Activated naive CD8-positive, alpha-beta T cell treated with anti-CD3 and anti-CD28 coated beads, Interleukin-2, amount 10 ng/mL, durations not matched to agents 7 days and 5 days (primary cell): ENCODE results near the gene ADISSP. TPM values are rescaled to one million over a fixed set of nuclear protein-coding genes. Genes with fewer than 3 reads are reported as not detected.

Source experiments
- ATAC-seq: fragments of 150-1000 bp; cut with Tn5 transposase; one replicate; pipeline ENCODE4 v1.10.0; 2021; ENCODE audit warnings: low read depth, moderate library complexity
- POLR2A ChIA-PET: fragments of 350-600 bp; sonication (Branson Sonifier 250); formaldehyde crosslinking; loops from one replicate; lab custom pipeline; 2021; ENCODE audit warnings: antibody characterized with exemption; lab: Charles Lee
- DNase-seq: peaks from one replicate; pipeline ENCODE4 v3.0.0; 2021
- H3K27ac Mint-ChIP-seq: one replicate; pipeline ENCODE4 v1.8.0; 2022; ENCODE audit warnings: mild to moderate bottlenecking, mixed read lengths
- H3K27me3 Mint-ChIP-seq: one replicate; pipeline ENCODE4 v1.8.0; 2022; ENCODE audit warnings: mild to moderate bottlenecking, moderate library complexity, mixed read lengths
- H3K36me3 Mint-ChIP-seq: one replicate; pipeline ENCODE4 v1.8.0; 2021; ENCODE audit warnings: mild to moderate bottlenecking, mixed read lengths
- H3K4me1 Mint-ChIP-seq: one replicate; pipeline ENCODE4 v1.8.0; 2021; ENCODE audit warnings: mixed read lengths
- H3K4me3 Mint-ChIP-seq: one replicate; pipeline ENCODE4 v1.8.0; 2022; ENCODE audit warnings: mild to moderate bottlenecking, moderate library complexity, mixed read lengths
- H3K9me3 Mint-ChIP-seq: one replicate; pipeline ENCODE4 v1.8.0; 2021; ENCODE audit warnings: mixed read lengths
- total RNA-seq, 2 experiments: library from RNA; stranded (reverse); gene quantifications; one replicate each; pipeline ENCODE4 v1.2.3, GENCODE V29; 2021

ADISSP gene
- total RNA-seq, 2 experiments from 2014 or later: 21.9 to 22.1 TPM

- no peaks in the 10 kb centered on the region for H3K9me3 Mint-ChIP-seq
- H3K4me1 Mint-ChIP-seq: peaks cover 3% of the 10 kb centered on the region
- no peak overlapping the region for H3K27ac Mint-ChIP-seq
- peaks cover 35% of the 10 kb centered on the region for H3K27me3 Mint-ChIP-seq
- no peak for ATAC-seq
- POLR2A ChIA-PET: no interaction called here
- DNase-seq: no peak
- H3K36me3 Mint-ChIP-seq: no peaks in the 10 kb centered on the region
- H3K4me3 Mint-ChIP-seq: no peak overlapping the region
Measured at GRCh38 chr20:3720626-3721025, 46.9 kb downstream of the ADISSP start.

- Mint-ChIP-seq H3K27me3 (peaks cover 35% of the 10 kb centered on the region), H3K9me3 (no peaks in the 10 kb centered on the region), H3K4me1 (peaks cover 3% of the 10 kb centered on the region), H3K27ac (no peak overlapping the region), H3K36me3 (no peaks in the 10 kb centered on the region), H3K4me3 (no peak overlapping the region)
- no peak for ATAC-seq
- POLR2A ChIA-PET: no interaction called here
- DNase-seq: no peak
Measured at GRCh38 chr20:3720068-3720467, 47.5 kb downstream of the ADISSP start.

- Mint-ChIP-seq H3K9me3 (no peaks in the 10 kb centered on the region), H3K27ac (no peak overlapping the region), H3K36me3 (no peaks in the 10 kb centered on the region), H3K4me1 (peaks cover 3% of the 10 kb centered on the region), H3K4me3 (no peak overlapping the region), H3K27me3 (peaks cover 32% of the 10 kb centered on the region)
- ATAC-seq (no peak), DNase-seq (no peak)
- POLR2A ChIA-PET: no interaction called here
Measured at GRCh38 chr20:3719046-3719445, 48.5 kb downstream of the ADISSP start.

GRCh38 chr20:3716195-3716834 lies 51.2 kb downstream of the ADISSP start:
- POLR2A ChIA-PET: interaction anchor here (0.6 kb wide), 1 partner anchor 177 kb away, joined by 3 read pairs; no protein-coding TSS in a partner anchor
- ATAC-seq (peak; percentile 80), DNase-seq (no peak)
- Mint-ChIP-seq H3K27me3 (peaks cover 21% of the 10 kb centered on the region), H3K36me3 (no peaks in the 10 kb centered on the region), H3K9me3 (no peaks in the 10 kb centered on the region), H3K4me1 (peaks cover 4% of the 10 kb centered on the region), H3K4me3 (no peak overlapping the region), H3K27ac (no peak overlapping the region)

GRCh38 chr20:3714092-3714491 lies 53.5 kb downstream of the ADISSP start:
- Mint-ChIP-seq H3K36me3 (no peaks in the 10 kb centered on the region), H3K27me3 (peaks cover 7% of the 10 kb centered on the region), H3K4me1 (peaks cover 1% of the 10 kb centered on the region), H3K9me3 (no peaks in the 10 kb centered on the region), H3K27ac (no peak overlapping the region), H3K4me3 (no peak overlapping the region)
- DNase-seq: no peak
- no peak for ATAC-seq
- POLR2A ChIA-PET: no interaction called here

GRCh38 chr20:3712279-3712873 lies 55.2 kb downstream of the ADISSP start, which contains the start of gene SIGLEC1:
Gene SIGLEC1, minus strand, starts transcription at chr20:3712600. Its CDS starts 5,472 bp downstream, at chr20:3707128.
- POLR2A ChIA-PET: no interaction called here
- H3K4me1 Mint-ChIP-seq: peaks cover 1% of the 10 kb centered on the region
- H3K27ac Mint-ChIP-seq: no peak within 1 kb of the TSS
- DNase-seq (no peak), ATAC-seq (no peak)
- H3K36me3 Mint-ChIP-seq: no peaks in the 10 kb centered on the region
- H3K27me3 Mint-ChIP-seq: peaks cover 6% of the 10 kb centered on the region
- H3K9me3 Mint-ChIP-seq: no peaks in the 10 kb centered on the region
- no peak within 1 kb of the TSS for H3K4me3 Mint-ChIP-seq

- no peak overlapping the region for H3K4me3 Mint-ChIP-seq
- ATAC-seq: no peak
- H3K27me3 Mint-ChIP-seq: peaks cover 6% of the 10 kb centered on the region
- no peak overlapping the region for H3K27ac Mint-ChIP-seq
- no peaks in the 10 kb centered on the region for H3K36me3 Mint-ChIP-seq
- peaks cover 1% of the 10 kb centered on the region for H3K4me1 Mint-ChIP-seq
- H3K9me3 Mint-ChIP-seq: no peaks in the 10 kb centered on the region
- DNase-seq: no peak
- POLR2A ChIA-PET: no interaction called here
Measured at GRCh38 chr20:3711484-3711941, 56.0 kb downstream of the ADISSP start.

GRCh38 chr20:3710703-3711483 lies 56.7 kb downstream of the ADISSP start:
- DNase-seq: peak; percentile 89
- H3K27ac Mint-ChIP-seq: no peak overlapping the region
- H3K36me3 Mint-ChIP-seq: no peaks in the 10 kb centered on the region
- no peak overlapping the region for H3K4me3 Mint-ChIP-seq
- peaks cover 1% of the 10 kb centered on the region for H3K4me1 Mint-ChIP-seq
- peaks cover 4% of the 10 kb centered on the region for H3K27me3 Mint-ChIP-seq
- no peaks in the 10 kb centered on the region for H3K9me3 Mint-ChIP-seq
- ATAC-seq: peak; percentile 59
- POLR2A ChIA-PET: no interaction called here

GRCh38 chr20:3710011-3710466 lies 57.5 kb downstream of the ADISSP start:
- DNase-seq (no peak), ATAC-seq (no peak)
- H3K9me3 Mint-ChIP-seq: no peaks in the 10 kb centered on the region
- H3K4me3 Mint-ChIP-seq: no peak overlapping the region
- no peak overlapping the region for H3K27ac Mint-ChIP-seq
- no peaks in the 10 kb centered on the region for H3K36me3 Mint-ChIP-seq
- peaks cover 2% of the 10 kb centered on the region for H3K27me3 Mint-ChIP-seq
- peaks cover 1% of the 10 kb centered on the region for H3K4me1 Mint-ChIP-seq
- POLR2A ChIA-PET: no interaction called here

GRCh38 chr20:3707508-3707899 lies 60.0 kb downstream of the ADISSP start:
- ATAC-seq (no peak), DNase-seq (no peak)
- Mint-ChIP-seq H3K36me3 (no peaks in the 10 kb centered on the region), H3K27me3 (peaks cover 3% of the 10 kb centered on the region), H3K4me1 (peaks cover 1% of the 10 kb centered on the region), H3K27ac (no peak overlapping the region), H3K9me3 (no peaks in the 10 kb centered on the region), H3K4me3 (no peak overlapping the region)
- POLR2A ChIA-PET: no interaction called here

GRCh38 chr20:3706774-3707507 lies 60.6 kb downstream of the ADISSP start:
- no peak overlapping the region for H3K4me3 Mint-ChIP-seq

GRCh38 chr20:3705970-3706739 lies 61.4 kb downstream of the ADISSP start:
- H3K27ac Mint-ChIP-seq: no peak overlapping the region
- POLR2A ChIA-PET: no interaction called here
- H3K9me3 Mint-ChIP-seq: no peaks in the 10 kb centered on the region
- DNase-seq (no peak), ATAC-seq (no peak)
- no peaks in the 10 kb centered on the region for H3K4me1 Mint-ChIP-seq
- H3K27me3 Mint-ChIP-seq: peaks cover 3% of the 10 kb centered on the region
- no peaks in the 10 kb centered on the region for H3K36me3 Mint-ChIP-seq
- no peak overlapping the region for H3K4me3 Mint-ChIP-seq

More at GRCh38 chr20:3706774-3707507, 60.6 kb downstream of the ADISSP start:
- no peak overlapping the region for H3K27ac Mint-ChIP-seq
- no peak for DNase-seq
- H3K4me1 Mint-ChIP-seq: peaks cover 1% of the 10 kb centered on the region
- H3K36me3 Mint-ChIP-seq: no peaks in the 10 kb centered on the region
- H3K27me3 Mint-ChIP-seq: peaks cover 3% of the 10 kb centered on the region
- no peak for ATAC-seq
- POLR2A ChIA-PET: no interaction called here
- no peaks in the 10 kb centered on the region for H3K9me3 Mint-ChIP-seq
